Neural cell (in vitro differentiated cells): ENCODE measurements around the gene DDX18.

ENCODE experiments used
- CTCF ChIP-seq: fragments of 450-650 bp; IDR thresholded peaks from 2 replicates; pipeline ENCODE4 v1.5.1; 2014; ENCODE audit warnings: antibody characterized with exemption, mild to moderate bottlenecking, moderate library complexity; ENCODE audit not compliant: poor library complexity, severe bottlenecking
- EP300 ChIP-seq: fragments of 450-650 bp; conservative IDR thresholded peaks from 2 replicates; pipeline ENCODE4 v1.6.1; 2014; ENCODE audit warnings: antibody characterized with exemption, mild to moderate bottlenecking, moderate library complexity; ENCODE audit not compliant: poor library complexity, severe bottlenecking
- EZH2 ChIP-seq: fragments of 200-600, 300-800 bp; shearing (Covaris generic), sonication (generic); IDR thresholded peaks from 2 replicates; pipeline ENCODE4 v1.6.1; 2014; ENCODE audit warnings: antibody characterized with exemption, low read length, borderline replicate concordance, mild to moderate bottlenecking; ENCODE audit not compliant: insufficient read depth, poor library complexity, severe bottlenecking
- MXI1 ChIP-seq: fragments of 450-650 bp; conservative IDR thresholded peaks from 2 replicates; pipeline ENCODE4 v1.6.1; 2014; ENCODE audit warnings: antibody characterized with exemption, mild to moderate bottlenecking; ENCODE audit not compliant: poor library complexity, severe bottlenecking
- POLR2AphosphoS5 ChIP-seq: IDR thresholded peaks from 2 replicates; pipeline ENCODE4 v1.6.1; 2012
- RAD21 ChIP-seq: fragments of 450-650 bp; conservative IDR thresholded peaks from 2 replicates; pipeline ENCODE4 v1.6.1; 2014; ENCODE audit warnings: antibody characterized with exemption, mild to moderate bottlenecking, moderate library complexity
- REST ChIP-seq: IDR thresholded peaks from 2 replicates; pipeline ENCODE4 v1.6.1; 2012; ENCODE audit warnings: borderline replicate concordance
- SMC3 ChIP-seq: fragments of 450-650 bp; conservative IDR thresholded peaks from 2 replicates; pipeline ENCODE4 v1.6.1; 2014; ENCODE audit warnings: antibody characterized with exemption, mild to moderate bottlenecking, moderate library complexity; ENCODE audit not compliant: poor library complexity
- TAF1 ChIP-seq: IDR thresholded peaks from 2 replicates; pipeline ENCODE4 v1.6.1; 2012; ENCODE audit warnings: low read depth

GRCh38 chr2:117853873-117854272, 39.4 kb downstream of the DDX18 start:
- TF ChIP-seq EZH2 (no peak), CTCF (no peak), POLR2AphosphoS5 (no peak), SMC3 (no peak), EP300 (no peak), MXI1 (no peak), REST (no peak), TAF1 (no peak), RAD21 (no peak)
